ENCODE results near the gene C21orf91. TPM values are rescaled to one million over a fixed set of nuclear protein-coding genes. Genes with fewer than 3 reads are reported as not detected.

Gene C21orf91
- total and polyA plus RNA-seq, 2 donors (not counting 1 experiment from before 2014, with no cell fraction given) = 6.7 to 32.3 TPM

GRCh38 chr21:17803536-17803935 lies 15.6 kb downstream of the C21orf91 start:
- peaks cover 0 to 5% of the 10 kb centered on the region in 2 donors for H3K4me1 ChIP-seq (ENCODE audit: control insufficient read depth in 2 of 2, insufficient read depth in 2 of 2, low read length in 2 of 2)
- no CpG with 5 or more reads among the region's 3 CpGs for WGBS (ENCODE audit: insufficient coverage)
- H3K27ac ChIP-seq (ENCODE audit: low read length in 2 of 2) = no peak overlapping the region
- no peak overlapping the region for H3K4me2 ChIP-seq (replicated peaks; ENCODE audit: low read depth, low read length, poor library complexity, severe bottlenecking)
- H3K27me3 ChIP-seq (replicated peaks in 1 of 4; ENCODE audit: control extremely low read depth in 1 of 4, control insufficient read depth in 3 of 4, insufficient read depth in 4 of 4, low read length in 3 of 4) = no peaks in the 10 kb centered on the region
- CTCF ChIA-PET = no interaction called here
- Mint-ChIP-seq H3K9me3 (ENCODE audit: insufficient read depth) (peaks cover 5% of the 10 kb centered on the region), H3K27ac (no peak overlapping the region), H3K4me3 (no peak overlapping the region), H3K4me1 (peaks cover 25% of the 10 kb centered on the region), H3K27me3 (no peaks in the 10 kb centered on the region)
- TF ChIP-seq CTCF (IDR thresholded peaks at IDR 0.05) = no peak
- no peak for TF ChIP-seq EZH2 (IDR thresholded peaks at IDR 0.05; ENCODE audit: borderline replicate concordance, insufficient read depth, low read depth, low read length, poor library complexity, severe bottlenecking)
- ATAC-seq (ENCODE audit: low read depth) = no peak
- intact Hi-C loops (cut with micrococcal nuclease) = no loop called here
- peaks cover 1 to 14% (median 11%) of the 10 kb centered on the region in 3 donors for H3K9me3 ChIP-seq (ENCODE audit: control extremely low read depth in 1 of 3, control insufficient read depth in 2 of 3, insufficient read depth in 1 of 3, low read length in 2 of 3)
- no peak overlapping the region for H2AFZ ChIP-seq (ENCODE audit: insufficient read depth, low read depth, low read length, poor library complexity, severe bottlenecking)
- H3K9ac ChIP-seq (ENCODE audit: low read length) = no peak overlapping the region
- H3K4me3 ChIP-seq (ENCODE audit: control extremely low read depth in 1 of 5, extremely low read depth in 1 of 5, insufficient read depth in 1 of 5, low read depth in 2 of 5, low read length in 4 of 5) = no peak overlapping the region
- peaks cover 59% of the 10 kb centered on the region for H3K79me2 ChIP-seq (ENCODE audit: control insufficient read depth, insufficient read depth, low read length)
- POLR2A ChIA-PET = no interaction called here
- peaks cover 10 to 19% of the 10 kb centered on the region in 2 experiments for H3K36me3 ChIP-seq (replicated peaks in 1 of 2; ENCODE audit: control extremely low read depth in 1 of 2, control insufficient read depth in 1 of 2, extremely low read depth in 1 of 2, insufficient read depth in 2 of 2, low read length in 1 of 2)
- peaks cover 17% of the 10 kb centered on the region for H4K20me1 ChIP-seq (ENCODE audit: control insufficient read depth, insufficient read depth, low read length, poor library complexity, severe bottlenecking)
- DNase-seq = no peak

DNA sequence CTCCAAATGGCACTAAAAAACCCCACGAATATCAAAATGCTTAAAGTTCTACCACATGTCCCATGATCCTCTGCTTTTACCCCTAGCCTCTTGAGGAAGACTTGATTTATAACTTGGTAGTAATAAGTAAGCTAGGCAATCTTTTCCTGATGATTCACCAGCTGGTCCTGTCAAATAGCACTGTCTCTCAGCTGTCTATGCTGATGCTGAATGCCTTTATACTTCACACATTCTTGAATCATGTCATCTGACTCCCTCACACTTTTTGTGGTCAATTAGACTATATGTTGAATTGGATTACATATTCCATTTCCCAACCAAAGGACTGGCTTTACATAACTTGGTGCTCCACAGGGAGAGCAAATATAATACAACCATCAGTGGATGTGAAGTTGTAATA lies 16.6 kb downstream of the C21orf91 start:
- H3K27ac Mint-ChIP-seq = no peak overlapping the region
- H3K9me3 Mint-ChIP-seq (ENCODE audit: insufficient read depth) = peaks cover 3% of the 10 kb centered on the region
- Histone ChIP-seq H3K79me2 (ENCODE audit: control insufficient read depth, insufficient read depth, low read length) (peaks cover 51% of the 10 kb centered on the region), H2AFZ (ENCODE audit: insufficient read depth, low read depth, low read length, poor library complexity, severe bottlenecking) (no peak overlapping the region), H3K27me3 (replicated peaks in 1 of 4; ENCODE audit: control extremely low read depth in 1 of 4, control insufficient read depth in 3 of 4, insufficient read depth in 4 of 4, low read length in 3 of 4) (no peaks in the 10 kb centered on the region), H3K27ac (ENCODE audit: low read length in 2 of 2) (no peak overlapping the region), H3K9ac (ENCODE audit: low read length) (no peak overlapping the region), H4K20me1 (ENCODE audit: control insufficient read depth, insufficient read depth, low read length, poor library complexity, severe bottlenecking) (peaks cover 17% of the 10 kb centered on the region), H3K4me1 (ENCODE audit: control insufficient read depth in 2 of 2, insufficient read depth in 2 of 2, low read length in 2 of 2) (peaks cover 0 to 5% of the 10 kb centered on the region in 2 donors), H3K4me2 (replicated peaks; ENCODE audit: low read depth, low read length, poor library complexity, severe bottlenecking) (no peak overlapping the region), H3K4me3 (ENCODE audit: control extremely low read depth in 1 of 5, extremely low read depth in 1 of 5, insufficient read depth in 1 of 5, low read depth in 2 of 5, low read length in 4 of 5) (no peak overlapping the region), H3K9me3 (ENCODE audit: control extremely low read depth in 1 of 3, control insufficient read depth in 2 of 3, insufficient read depth in 1 of 3, low read length in 2 of 3) (peaks cover 1 to 5% (median 2%) of the 10 kb centered on the region in 3 donors), H3K36me3 (replicated peaks in 1 of 2; ENCODE audit: control extremely low read depth in 1 of 2, control insufficient read depth in 1 of 2, extremely low read depth in 1 of 2, insufficient read depth in 2 of 2, low read length in 1 of 2) (peaks cover 10 to 14% of the 10 kb centered on the region in 2 experiments)
- peaks cover 25% of the 10 kb centered on the region for H3K4me1 Mint-ChIP-seq
- H3K27me3 Mint-ChIP-seq = no peaks in the 10 kb centered on the region
- TF ChIP-seq CTCF (IDR thresholded peaks at IDR 0.05) = no peak
- TF ChIP-seq EZH2 (IDR thresholded peaks at IDR 0.05; ENCODE audit: borderline replicate concordance, insufficient read depth, low read depth, low read length, poor library complexity, severe bottlenecking) = no peak
- ChIA-PET CTCF (interaction anchor here (1.0 kb wide), 1 partner anchor 9 kb away, joined by 3 read pairs; no protein-coding TSS in a partner anchor), POLR2A (no interaction called here)
- WGBS (ENCODE audit: insufficient coverage) = no CpG with 5 or more reads among the region's 1 CpG
- intact Hi-C loops (cut with micrococcal nuclease) = no loop called here
- no peak for ATAC-seq (ENCODE audit: low read depth)
- H3K4me3 Mint-ChIP-seq = no peak overlapping the region
- no peak for DNase-seq

Data from B cell (primary cell).